Measurements from ENCODE around the gene NFKB1. TPM values are rescaled to one million over a fixed set of nuclear protein-coding genes. Genes with fewer than 3 reads are reported as not detected.
A peak's percentile ranks its signal among the peaks of the same experiment; 100 is the strongest.

NFKB1 gene
- total RNA-seq, 1 donor from 2014 or later, result 20.6 TPM

- Mint-ChIP-seq H3K4me3 (no peak overlapping the region), H3K27ac (no peak overlapping the region), H3K4me1 (ENCODE audit: unreplicated experiment) (peaks cover 12% of the 10 kb centered on the region), H3K27me3 (no peaks in the 10 kb centered on the region), H3K36me3 (peaks cover 7% of the 10 kb centered on the region), H3K9me3 (no peaks in the 10 kb centered on the region)
- no peak for DNase-seq (ENCODE audit: extremely low spot score, unreplicated experiment)
- no peak for TF ChIP-seq CTCF (conservative IDR thresholded peaks at IDR 0.05)
Measured at GRCh38 chr4:102547973-102548372, 46.8 kb downstream of the NFKB1 start.

- Mint-ChIP-seq H3K27ac (peak overlapping the region; percentile 14), H3K36me3 (peaks cover 4% of the 10 kb centered on the region), H3K27me3 (no peaks in the 10 kb centered on the region), H3K4me1 (ENCODE audit: unreplicated experiment) (peaks cover 14% of the 10 kb centered on the region), H3K9me3 (no peaks in the 10 kb centered on the region), H3K4me3 (peak overlapping the region; percentile 7)
- DNase-seq (ENCODE audit: extremely low spot score, unreplicated experiment), result no peak
- TF ChIP-seq CTCF (conservative IDR thresholded peaks at IDR 0.05), result no peak
Measured at GRCh38 chr4:102551958-102552565, 50.9 kb downstream of the NFKB1 start.

- Mint-ChIP-seq H3K27me3 (no peaks in the 10 kb centered on the region), H3K4me1 (ENCODE audit: unreplicated experiment) (peaks cover 14% of the 10 kb centered on the region), H3K36me3 (peaks cover 4% of the 10 kb centered on the region), H3K9me3 (no peaks in the 10 kb centered on the region), H3K27ac (peak overlapping the region; percentile 46), H3K4me3 (no peak overlapping the region)
- DNase-seq (ENCODE audit: extremely low spot score, unreplicated experiment), result no peak
- no peak for TF ChIP-seq CTCF (conservative IDR thresholded peaks at IDR 0.05)
Measured at GRCh38 chr4:102552781-102553180, 51.6 kb downstream of the NFKB1 start.

- Mint-ChIP-seq H3K27me3 (no peaks in the 10 kb centered on the region), H3K4me1 (ENCODE audit: unreplicated experiment) (peaks cover 14% of the 10 kb centered on the region), H3K36me3 (peaks cover 4% of the 10 kb centered on the region), H3K27ac (no peak overlapping the region), H3K4me3 (no peak overlapping the region), H3K9me3 (no peaks in the 10 kb centered on the region)
- no peak for TF ChIP-seq CTCF (conservative IDR thresholded peaks at IDR 0.05)
- DNase-seq (ENCODE audit: extremely low spot score, unreplicated experiment), result no peak
Measured at GRCh38 chr4:102553982-102554381, 52.8 kb downstream of the NFKB1 start.

- peaks cover 14% of the 10 kb centered on the region for H3K4me1 Mint-ChIP-seq (ENCODE audit: unreplicated experiment)
- peaks cover 4% of the 10 kb centered on the region for H3K36me3 Mint-ChIP-seq
- no peak overlapping the region for H3K4me3 Mint-ChIP-seq
- H3K9me3 Mint-ChIP-seq, result no peaks in the 10 kb centered on the region
- TF ChIP-seq CTCF (conservative IDR thresholded peaks at IDR 0.05), result no peak
- no peak overlapping the region for H3K27ac Mint-ChIP-seq
- H3K27me3 Mint-ChIP-seq, result no peaks in the 10 kb centered on the region
- no peak for DNase-seq (ENCODE audit: extremely low spot score, unreplicated experiment)
Measured at GRCh38 chr4:102554482-102554881, 53.3 kb downstream of the NFKB1 start.

GRCh38 chr4:102554992-102555391 is 53.8 kb downstream of the NFKB1 start:
- Mint-ChIP-seq H3K4me1 (ENCODE audit: unreplicated experiment) (peaks cover 14% of the 10 kb centered on the region), H3K27ac (no peak overlapping the region), H3K36me3 (peaks cover 4% of the 10 kb centered on the region)

More at GRCh38 chr4:102554992-102555391, 53.8 kb downstream of the NFKB1 start:
- H3K4me3 Mint-ChIP-seq, result no peak overlapping the region
- no peak for DNase-seq (ENCODE audit: extremely low spot score, unreplicated experiment)
- H3K27me3 Mint-ChIP-seq, result no peaks in the 10 kb centered on the region
- TF ChIP-seq CTCF (conservative IDR thresholded peaks at IDR 0.05), result no peak
- no peaks in the 10 kb centered on the region for H3K9me3 Mint-ChIP-seq
